KOPT-K1 (cell line): ENCODE results near the gene LMF1.
"Not testable (repeated sequence)": the region's sequence is repeated elsewhere in the genome, so short reads cannot be mapped to it uniquely, and the experiment has no call there.

Experiments
- H3K27ac ChIP-seq: fragments of 200-600 bp; sonication (generic); 2 replicates; pipeline ENCODE4 v1.5.1; 2016; ENCODE audit warnings: antibody characterized with exemption, mild to moderate bottlenecking, low read depth, low read length; ENCODE audit not compliant: poor library complexity, severe bottlenecking
- H3K36me3 ChIP-seq: fragments of 200-600 bp; sonication (generic); 2 replicates; pipeline ENCODE4 v1.5.1; 2017; ENCODE audit warnings: antibody characterized with exemption, mild to moderate bottlenecking, low read length, moderate library complexity; ENCODE audit not compliant: insufficient read depth
- H3K9me3 ChIP-seq: fragments of 200-600 bp; sonication (generic); 2 replicates; pipeline ENCODE4 v1.5.1; 2017; ENCODE audit warnings: antibody characterized with exemption, low read length, mild to moderate bottlenecking; ENCODE audit not compliant: insufficient read depth, poor library complexity, severe bottlenecking

The LMF1 gene

DNA sequence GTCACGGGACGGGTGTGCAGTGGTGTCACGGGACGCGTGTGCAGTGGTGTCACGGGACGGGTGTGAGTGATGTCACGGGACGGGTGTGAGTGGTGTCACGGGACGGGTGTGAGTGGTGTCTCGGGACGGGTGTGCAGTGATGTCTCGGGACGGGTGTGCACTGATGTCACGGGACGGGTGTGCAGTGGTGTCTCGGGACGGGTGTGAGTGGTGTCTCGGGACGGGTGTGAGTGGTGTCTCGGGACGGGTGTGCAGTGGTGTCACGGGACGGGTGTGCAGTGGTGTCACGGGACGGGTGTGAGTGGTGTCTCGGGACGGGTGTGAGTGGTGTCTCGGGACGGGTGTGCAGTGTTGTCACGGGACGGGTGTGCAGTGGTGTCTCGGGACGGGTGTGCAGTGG is 111.8 kb downstream of the LMF1 start:
- H3K36me3 ChIP-seq, H3K27ac ChIP-seq: not testable (repeated sequence)
- H3K9me3 ChIP-seq = peaks cover 55% of the 10 kb centered on the region

DNA sequence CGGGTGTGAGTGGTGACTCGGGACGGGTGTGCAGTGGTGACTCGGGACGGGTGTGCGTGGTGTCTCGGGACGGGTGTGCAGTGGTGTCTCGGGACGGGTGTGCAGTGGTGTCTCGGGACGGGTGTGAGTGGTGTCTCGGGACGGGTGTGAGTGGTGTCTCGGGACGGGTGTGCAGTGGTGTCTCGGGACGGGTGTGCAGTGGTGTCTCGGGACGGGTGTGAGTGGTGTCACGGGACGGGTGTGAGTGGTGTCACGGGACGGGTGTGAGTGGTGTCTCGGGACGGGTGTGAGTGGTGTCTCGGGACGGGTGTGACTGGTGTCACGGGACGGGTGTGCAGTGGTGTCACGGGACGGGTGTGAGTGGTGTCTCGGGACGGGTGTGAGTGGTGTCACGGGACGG is 112.3 kb downstream of the LMF1 start:
- not testable (repeated sequence) for H3K27ac ChIP-seq, H3K36me3 ChIP-seq
- peaks cover 60% of the 10 kb centered on the region for H3K9me3 ChIP-seq

DNA sequence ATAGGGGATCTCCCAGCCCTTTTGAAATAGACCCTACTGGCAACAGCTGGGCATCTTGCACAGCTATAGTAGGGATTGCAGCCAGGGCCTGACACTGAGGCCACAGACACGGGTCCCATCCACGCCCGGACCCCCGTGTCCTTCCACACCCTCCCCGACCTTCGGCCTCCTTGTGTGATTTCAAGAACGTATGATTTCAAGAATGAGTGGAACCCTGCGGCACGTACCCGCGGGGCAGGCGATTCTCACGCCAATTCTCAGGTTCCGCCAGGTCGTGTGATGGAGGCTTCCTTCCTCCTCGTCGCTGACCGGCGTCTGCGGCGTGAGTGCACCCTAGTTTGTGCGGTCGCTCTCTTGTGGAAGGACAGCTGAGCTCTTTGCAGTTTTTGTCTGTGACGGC is 114.0 kb downstream of the LMF1 start:
- Histone ChIP-seq H3K36me3 (no peaks in the 10 kb centered on the region), H3K27ac (no peak overlapping the region), H3K9me3 (peaks cover 73% of the 10 kb centered on the region)

DNA sequence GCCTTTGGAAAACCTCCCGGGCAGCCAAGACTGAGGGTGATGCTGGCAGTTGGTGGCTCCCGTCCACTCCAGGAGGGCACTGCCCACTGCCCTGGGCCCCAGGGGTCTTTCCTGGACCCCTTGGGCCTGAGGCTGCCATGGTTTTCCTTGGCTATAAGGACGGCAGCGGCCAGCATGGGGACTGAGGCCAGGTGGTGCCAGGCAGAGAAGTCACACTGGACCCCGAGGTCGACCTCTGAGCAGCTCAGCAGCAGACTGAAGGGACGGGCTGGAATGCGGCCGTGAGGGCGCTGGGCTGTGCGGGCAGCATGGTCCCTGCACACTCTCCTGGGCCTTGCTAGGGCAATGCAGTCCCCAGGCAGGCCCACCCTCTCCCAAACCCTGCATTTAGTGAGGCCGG is 114.7 kb downstream of the LMF1 start:
- Histone ChIP-seq H3K9me3 (peaks cover 80% of the 10 kb centered on the region), H3K27ac (no peak overlapping the region), H3K36me3 (no peaks in the 10 kb centered on the region)

DNA sequence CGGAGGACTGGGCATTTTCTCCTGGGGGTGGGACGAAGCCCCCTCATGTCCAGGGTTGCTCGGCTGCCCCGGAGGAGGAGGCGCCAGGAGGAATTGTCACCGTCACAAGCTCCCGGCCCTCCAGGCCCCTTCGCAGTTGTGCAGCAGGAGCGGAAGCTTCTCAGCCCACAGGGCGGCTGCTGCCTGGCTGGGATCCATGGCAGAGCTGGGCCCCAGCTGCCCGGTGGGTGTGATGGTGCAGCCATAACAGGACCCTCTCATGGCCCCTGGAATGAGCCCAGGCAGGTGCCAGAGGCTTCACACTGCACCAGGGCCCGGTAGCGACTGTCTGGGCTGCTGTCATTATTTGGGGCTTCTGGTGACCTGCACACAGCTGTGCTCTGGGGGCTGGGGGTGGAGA is 115.3 kb downstream of the LMF1 start:
- no peak overlapping the region for H3K27ac ChIP-seq
- H3K36me3 ChIP-seq = no peaks in the 10 kb centered on the region
- H3K9me3 ChIP-seq = peaks cover 86% of the 10 kb centered on the region

DNA sequence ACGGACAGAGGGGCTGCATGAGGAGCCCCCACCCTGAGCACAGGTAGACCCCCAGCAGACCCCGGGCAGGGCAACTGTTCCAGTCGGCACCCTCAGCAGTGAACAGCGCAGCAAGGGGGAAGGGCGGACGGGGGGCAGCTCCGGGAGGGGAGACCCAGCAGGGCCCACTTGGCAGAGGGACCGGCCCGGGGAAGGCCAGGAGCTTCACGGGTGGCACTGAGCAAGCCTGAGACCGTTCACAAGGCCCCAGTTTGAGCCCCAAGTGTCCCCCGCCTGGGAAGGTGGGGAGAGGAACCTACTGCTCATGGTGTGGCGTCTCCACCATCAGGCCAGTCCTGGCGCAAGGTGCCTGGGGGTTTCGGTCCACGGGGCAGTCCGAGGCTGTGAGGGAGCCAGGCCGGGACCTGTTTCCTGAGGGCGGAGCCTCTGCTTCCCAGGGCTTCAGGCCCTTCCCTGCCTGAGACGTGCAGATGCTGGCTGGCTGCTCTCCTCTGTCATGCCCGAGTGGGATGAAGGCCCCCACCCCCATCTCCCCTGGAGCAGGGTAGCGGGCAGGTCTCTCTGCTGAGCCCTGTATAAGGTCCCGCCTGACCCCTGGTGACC is 115.9 kb downstream of the LMF1 start:
- H3K9me3 ChIP-seq = peaks cover 92% of the 10 kb centered on the region
- no peaks in the 10 kb centered on the region for H3K36me3 ChIP-seq
- H3K27ac ChIP-seq = no peak overlapping the region

DNA sequence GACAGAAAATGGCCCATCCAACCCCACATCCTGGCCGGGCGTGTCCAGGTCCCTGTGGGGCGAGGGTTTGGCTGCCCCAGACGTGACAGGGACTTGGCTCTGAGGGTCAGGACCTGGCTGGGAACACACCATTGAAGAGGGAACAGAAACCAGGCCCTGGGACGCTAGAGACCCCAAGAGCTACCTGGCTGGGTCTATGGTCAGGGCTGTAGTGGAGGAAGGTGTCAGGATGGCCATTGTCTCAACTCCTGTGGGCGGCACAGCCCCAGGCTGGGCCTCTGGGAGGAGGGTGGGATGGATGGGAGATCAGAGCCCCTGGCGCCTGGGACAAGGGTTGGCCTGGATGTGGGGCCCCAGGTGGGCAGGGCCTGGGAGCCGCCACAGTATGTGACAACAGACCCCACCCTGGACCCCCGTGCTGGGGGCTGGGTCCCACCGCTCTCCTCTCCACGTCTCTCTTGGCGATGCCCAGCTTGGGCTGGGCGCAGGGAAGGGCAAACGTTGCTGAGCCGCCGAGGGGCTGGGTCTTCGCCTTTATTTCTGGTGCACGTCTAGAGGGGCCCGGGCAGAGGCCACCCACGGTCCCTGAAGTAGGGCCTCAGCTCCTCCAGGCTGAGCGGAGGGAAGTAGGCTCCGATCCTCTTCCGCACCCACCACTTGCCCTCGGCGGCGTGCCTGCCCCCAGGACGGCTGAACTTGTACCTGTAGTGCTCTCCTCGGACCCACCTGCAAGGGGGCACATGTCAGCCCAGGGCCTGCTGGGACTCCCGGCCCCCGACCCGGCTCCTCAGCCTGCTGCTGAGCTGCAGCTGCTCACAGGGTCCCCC is 116.6 kb downstream of the LMF1 start:
- Histone ChIP-seq H3K27ac (no peak overlapping the region), H3K9me3 (peaks cover 93% of the 10 kb centered on the region), H3K36me3 (no peaks in the 10 kb centered on the region)

DNA sequence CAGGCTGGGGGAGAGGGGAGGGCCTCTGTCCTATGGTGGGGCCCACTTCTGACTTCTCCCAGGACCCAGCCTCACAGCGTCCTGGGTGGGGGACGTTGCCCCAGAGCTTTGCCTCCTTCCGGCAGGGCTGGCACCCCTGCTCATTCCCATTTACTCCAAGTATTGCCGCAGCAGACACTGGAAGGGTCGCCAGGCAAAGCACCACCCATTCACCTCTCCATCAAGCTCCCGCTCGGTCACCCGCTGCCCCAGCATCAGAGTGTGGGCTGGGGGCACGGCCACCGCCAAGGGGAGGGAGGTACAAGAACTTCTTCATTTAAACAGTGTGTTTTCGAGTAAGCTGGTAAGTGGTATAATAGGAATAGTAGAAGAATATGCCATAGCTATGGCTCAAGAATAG is 117.5 kb downstream of the LMF1 start:
- H3K9me3 ChIP-seq = peaks cover 93% of the 10 kb centered on the region
- no peak overlapping the region for H3K27ac ChIP-seq
- no peaks in the 10 kb centered on the region for H3K36me3 ChIP-seq

DNA sequence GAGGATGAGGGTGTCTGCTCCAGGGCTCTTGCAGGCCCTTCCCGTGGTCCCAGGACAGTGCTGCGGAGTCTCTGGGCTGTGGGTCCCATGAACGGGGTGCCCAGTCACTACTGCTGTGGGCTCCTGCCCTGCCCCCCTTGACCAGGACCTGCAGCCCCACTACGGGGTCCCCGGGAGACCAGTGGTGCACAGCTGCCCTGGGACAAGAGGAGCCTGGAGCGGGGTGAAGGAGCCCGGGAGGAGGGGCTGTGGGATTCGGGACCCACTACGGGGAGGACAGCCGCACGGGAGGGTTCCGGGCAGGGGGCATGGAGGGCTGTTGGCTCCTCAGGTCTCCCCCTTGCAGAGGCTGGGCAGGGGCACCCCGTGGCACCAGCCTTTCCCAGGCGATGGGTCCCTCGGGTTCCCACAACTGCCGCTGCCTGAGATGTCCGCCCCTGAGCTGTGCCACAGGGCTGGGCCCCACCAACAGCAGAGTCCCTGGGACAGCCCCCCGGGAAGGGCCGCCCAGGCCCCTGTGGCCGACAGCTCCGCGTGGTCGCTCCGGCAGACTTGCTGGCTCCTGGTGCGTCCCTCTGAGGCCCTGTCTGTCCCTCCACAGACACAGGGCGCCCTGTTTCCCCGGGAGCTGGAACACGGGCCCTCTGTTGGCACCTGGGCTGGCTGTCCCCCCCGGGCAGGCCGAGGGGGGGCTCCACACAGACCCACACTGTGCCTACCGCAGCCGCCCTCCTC is 118.2 kb downstream of the LMF1 start:
- Histone ChIP-seq H3K36me3 (no peaks in the 10 kb centered on the region), H3K27ac (no peak overlapping the region), H3K9me3 (peaks cover 93% of the 10 kb centered on the region)

DNA sequence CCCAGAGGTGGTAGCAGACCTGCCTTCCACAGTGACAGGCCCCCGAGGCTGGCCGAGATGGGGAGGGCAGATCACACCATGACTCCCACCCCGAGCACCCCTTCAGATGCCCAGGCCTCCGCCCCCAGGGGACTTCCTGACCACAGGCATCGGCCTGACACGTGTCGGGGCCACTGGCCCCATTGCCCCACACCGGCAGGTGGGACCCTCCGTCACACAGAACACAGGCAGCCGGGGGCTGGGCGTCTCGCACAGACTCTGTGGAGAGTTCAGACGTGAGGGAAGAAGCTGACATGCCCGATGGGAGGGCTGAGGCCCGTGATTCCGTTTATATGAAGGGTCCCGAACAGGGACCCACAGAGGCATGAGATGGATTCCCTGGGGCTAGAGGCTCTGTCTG is 118.9 kb downstream of the LMF1 start:
- peaks cover 94% of the 10 kb centered on the region for H3K9me3 ChIP-seq
- H3K36me3 ChIP-seq = no peaks in the 10 kb centered on the region
- H3K27ac ChIP-seq = no peak overlapping the region

DNA sequence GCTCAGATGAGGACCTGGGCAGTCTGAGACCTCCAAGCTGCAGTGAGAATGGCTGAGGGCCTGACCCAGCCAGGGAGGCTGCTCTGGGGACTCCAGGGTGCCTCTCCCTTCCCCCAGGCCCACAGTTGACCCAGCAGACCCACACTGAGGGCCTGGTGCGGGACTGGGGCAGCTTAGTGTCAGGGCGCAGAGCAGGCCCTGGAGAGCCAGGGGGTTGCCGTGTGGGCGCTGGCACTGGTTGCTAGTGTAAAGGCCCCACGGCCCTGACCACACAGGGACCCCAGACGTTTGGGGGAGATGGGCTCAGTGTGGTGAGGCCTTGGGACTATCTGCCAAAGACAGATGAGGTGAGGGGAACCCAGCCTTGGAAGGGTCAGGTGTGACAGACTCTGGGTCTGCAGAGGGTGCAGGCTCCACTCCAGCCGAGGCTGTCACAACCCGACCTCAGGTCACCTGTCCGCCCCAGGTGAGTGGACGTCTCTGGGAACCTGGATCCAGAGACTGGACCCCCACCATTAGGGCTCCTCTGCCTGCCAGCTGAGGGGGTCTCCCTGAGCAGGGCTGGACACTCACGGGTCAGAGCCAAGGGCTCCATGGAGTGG is 119.5 kb downstream of the LMF1 start:
- H3K36me3 ChIP-seq = no peaks in the 10 kb centered on the region
- H3K9me3 ChIP-seq = peaks cover 89% of the 10 kb centered on the region
- H3K27ac ChIP-seq = no peak overlapping the region

DNA sequence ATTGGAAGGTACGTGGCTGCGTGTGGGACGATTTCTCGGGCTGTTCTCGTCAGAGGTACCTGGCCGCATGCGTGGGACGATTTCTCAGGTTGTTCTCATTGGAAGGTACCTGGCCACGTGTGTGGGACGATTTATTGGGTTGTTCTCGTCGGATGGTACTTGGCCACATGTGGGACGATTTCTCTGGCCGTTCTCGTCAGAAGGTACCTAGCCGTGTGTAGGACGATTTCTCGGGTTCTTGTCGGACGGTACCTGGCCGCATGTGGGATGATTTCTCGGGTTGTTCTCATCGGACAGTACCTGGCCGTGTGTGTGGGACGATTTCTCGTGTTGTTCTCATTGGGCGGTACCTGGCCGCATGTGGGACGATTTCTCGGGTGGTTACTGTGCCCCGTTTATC is 120.1 kb downstream of the LMF1 start:
- Histone ChIP-seq H3K36me3 (no peaks in the 10 kb centered on the region), H3K27ac (no peak overlapping the region), H3K9me3 (peaks cover 82% of the 10 kb centered on the region)

DNA sequence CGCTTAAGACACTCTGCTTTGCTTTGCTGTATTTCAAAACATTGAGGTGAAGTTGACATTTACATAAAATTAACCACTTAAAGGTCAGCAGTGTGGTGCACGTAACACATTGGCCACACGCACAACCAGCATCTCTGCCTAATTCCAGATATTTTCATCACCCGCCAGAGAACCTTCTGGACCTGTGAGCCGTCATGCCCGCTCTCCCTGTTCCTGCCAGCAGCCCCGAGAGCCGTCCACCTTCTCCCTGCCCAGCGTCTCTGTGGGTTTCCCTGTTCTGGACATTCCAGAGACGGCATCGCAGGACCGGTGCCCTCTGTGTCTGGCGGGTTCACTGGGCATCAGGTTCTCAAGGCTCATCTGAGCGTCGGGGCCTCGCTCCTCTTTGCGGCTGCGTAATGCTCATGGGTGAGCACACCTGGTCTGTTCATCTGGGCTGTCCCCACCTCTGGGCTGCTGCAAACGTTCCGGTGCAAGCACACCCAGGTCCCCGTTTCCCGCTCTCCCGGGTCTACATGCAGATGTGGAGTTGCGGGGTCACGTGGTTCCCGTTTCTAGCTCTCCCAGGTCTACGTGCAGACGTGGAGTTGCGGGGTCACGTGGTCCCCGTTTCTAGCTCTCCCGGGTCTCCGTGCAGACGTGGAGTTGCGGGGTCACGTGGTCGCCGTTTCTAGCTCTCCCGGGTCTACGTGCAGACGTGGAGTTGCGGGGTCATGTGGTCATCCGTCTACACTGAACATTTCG is 122.1 kb downstream of the LMF1 start:
- peaks cover 64% of the 10 kb centered on the region for H3K9me3 ChIP-seq
- no peaks in the 10 kb centered on the region for H3K36me3 ChIP-seq
- no peak overlapping the region for H3K27ac ChIP-seq

DNA sequence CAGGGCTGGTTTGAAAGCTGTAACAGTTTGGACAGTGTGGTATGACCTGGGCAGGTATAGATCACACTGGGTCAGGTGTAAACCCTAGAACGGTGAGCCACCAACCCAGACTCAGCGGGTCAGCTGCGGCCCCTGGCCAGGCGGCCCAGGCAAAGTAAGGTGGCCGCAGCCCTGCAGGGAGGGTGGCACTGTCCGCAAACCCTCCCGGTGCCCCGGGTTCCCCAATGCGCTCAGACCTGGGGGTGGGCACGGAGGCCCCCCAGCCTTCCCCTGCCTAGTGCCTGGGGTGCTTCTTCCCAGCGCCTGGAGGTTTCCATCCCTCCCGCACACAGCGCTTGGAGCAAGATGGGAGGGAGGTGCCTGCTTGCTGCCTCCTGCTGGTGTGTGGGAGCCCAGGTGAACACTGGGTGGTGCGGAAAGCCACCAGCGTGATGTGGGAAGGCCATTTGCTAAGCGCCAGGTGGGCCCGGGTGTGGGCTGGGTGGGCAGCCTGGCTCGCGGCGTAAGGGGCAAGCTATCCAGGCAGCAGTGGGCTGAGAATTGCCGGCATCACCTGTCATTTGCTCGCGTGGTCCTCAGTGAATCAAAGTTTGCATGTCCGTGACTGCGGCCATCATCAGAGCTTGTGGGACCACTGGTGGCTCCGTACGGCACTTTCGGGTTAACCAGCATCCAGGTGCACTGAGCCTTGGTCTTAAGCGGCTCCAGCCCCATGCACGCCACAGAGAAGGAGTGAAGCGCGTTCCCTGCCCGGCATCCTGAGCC is 122.9 kb downstream of the LMF1 start:
- H3K36me3 ChIP-seq = no peaks in the 10 kb centered on the region

More for the DNA sequence above, 122.9 kb downstream of the LMF1 start:
- H3K27ac ChIP-seq = no peak overlapping the region
- peaks cover 59% of the 10 kb centered on the region for H3K9me3 ChIP-seq
